GM23338 (cell line): Measurements from ENCODE around the gene HCRTR2. TPM values are rescaled to one million over a fixed set of nuclear protein-coding genes. Genes with fewer than 3 reads are reported as not detected.

Experiments
- ATAC-seq: fragments of 200-7000 bp; cut with Tn5 transposase; 3 replicates; pipeline ENCODE4 v1.9.1; 2020
- DNase-seq: peaks from one replicate; pipeline ENCODE4 v3.0.0-alpha.2; 2015; ENCODE audit warnings: low spot score
- H2AFZ ChIP-seq: fragments of 200-600 bp; sonication (generic); 2 replicates; pipeline ENCODE4 v1.8.0; 2016; ENCODE audit warnings: antibody characterized with exemption, mild to moderate bottlenecking, moderate library complexity
- H3F3A ChIP-seq: fragments of 200-600 bp; sonication (generic); replicated peaks from 2 replicates; pipeline ENCODE4 v1.8.0; 2017; ENCODE audit warnings: antibody characterized with exemption, mixed run types, low read depth
- H3K27ac ChIP-seq: fragments of 200-600 bp; sonication (generic); 2 replicates; pipeline ENCODE4 v1.6.1; 2016; ENCODE audit warnings: low read depth
- H3K27me3 ChIP-seq: fragments of 200-600 bp; sonication (generic); 2 replicates; pipeline ENCODE4 v1.8.0; 2016; ENCODE audit warnings: mild to moderate bottlenecking, mixed run types, moderate library complexity; ENCODE audit not compliant: insufficient read depth
- H3K36me3 ChIP-seq: fragments of 200-600 bp; sonication (generic); 2 replicates; pipeline ENCODE4 v1.8.0; 2016; ENCODE audit warnings: mild to moderate bottlenecking; ENCODE audit not compliant: insufficient read depth
- H3K4me1 ChIP-seq: fragments of 200-600 bp; sonication (generic); 2 replicates; pipeline ENCODE4 v1.8.0; 2016; ENCODE audit warnings: mild to moderate bottlenecking, moderate library complexity; ENCODE audit not compliant: insufficient read depth
- H3K4me2 ChIP-seq: fragments of 200-600 bp; sonication (generic); 2 replicates; pipeline ENCODE4 v1.7.1; 2017; ENCODE audit warnings: mixed run types
- H3K4me3 ChIP-seq: fragments of 200-600 bp; sonication (generic); 2 replicates; pipeline ENCODE4 v1.6.1; 2016; ENCODE audit warnings: mixed run types
- H3K79me2 ChIP-seq: fragments of 200-600 bp; sonication (generic); replicated peaks from 2 replicates; pipeline ENCODE4 v1.8.0; 2017; ENCODE audit warnings: mild to moderate bottlenecking; ENCODE audit not compliant: insufficient read depth
- H3K9me2 ChIP-seq: fragments of 200-600 bp; sonication (generic); 2 replicates; pipeline ENCODE4 v1.8.0; 2017; ENCODE audit not compliant: insufficient read depth
- H4K20me1 ChIP-seq: fragments of 200-600 bp; sonication (generic); replicated peaks from 2 replicates; pipeline ENCODE4 v1.8.0; 2017; ENCODE audit warnings: mild to moderate bottlenecking; ENCODE audit not compliant: insufficient read depth
- H3K27ac Mint-ChIP-seq: 2 replicates; pipeline ENCODE4 v1.8.0; 2020; ENCODE audit warnings: inconsistent platforms, mild to moderate bottlenecking, moderate library complexity, mixed read lengths
- H3K27me3 Mint-ChIP-seq: 3 replicates; pipeline ENCODE4 v1.8.0; 2022; ENCODE audit warnings: low read depth, mild to moderate bottlenecking, moderate library complexity, mixed read lengths, inconsistent platforms; ENCODE audit not compliant: insufficient read depth, poor library complexity
- H3K36me3 Mint-ChIP-seq: 3 replicates; pipeline ENCODE4 v1.8.0; 2021; ENCODE audit warnings: low read depth, mild to moderate bottlenecking, inconsistent platforms, moderate library complexity, mixed read lengths
- H3K4me1 Mint-ChIP-seq: 3 replicates; pipeline ENCODE4 v1.8.0; 2020; ENCODE audit warnings: mild to moderate bottlenecking, inconsistent platforms, mixed read lengths
- H3K4me3 Mint-ChIP-seq: 3 replicates; pipeline ENCODE4 v1.8.0; 2021; ENCODE audit warnings: moderate library complexity, mild to moderate bottlenecking, inconsistent platforms, mixed read lengths
- H3K9me3 Mint-ChIP-seq: 3 replicates; pipeline ENCODE4 v1.8.0; 2020; ENCODE audit warnings: moderate library complexity, mild to moderate bottlenecking, inconsistent platforms, mixed read lengths
- CTCF ChIP-seq, 2 experiments: fragments of 200-600 bp in 1 of 2; sonication (generic) in 1 of 2; conservative IDR thresholded peaks; 2 replicates each; pipeline versions ENCODE4 v1.5.1 to v1.6.1; 2016 to 2017; ENCODE audit warnings: antibody characterized with exemption in 2 of 2, low read depth in 2 of 2, mild to moderate bottlenecking in 2 of 2, moderate library complexity in 1 of 2
- JUNB ChIP-seq: IDR thresholded peaks from one replicate; pipeline ENCODE4 v1.6.1; 2016; ENCODE audit warnings: antibody characterized with exemption; ENCODE audit not compliant: unreplicated experiment
- POLR2AphosphoS5 ChIP-seq: IDR thresholded peaks from 2 replicates; pipeline ENCODE4 v1.6.1; 2016; ENCODE audit warnings: antibody characterized with exemption, low read depth
- REST ChIP-seq: IDR thresholded peaks from one replicate; pipeline ENCODE4 v1.6.1; 2018; ENCODE audit warnings: antibody characterized with exemption; ENCODE audit not compliant: unreplicated experiment
- STAT1 ChIP-seq: IDR thresholded peaks from one replicate; pipeline ENCODE4 v1.6.1; 2016; ENCODE audit warnings: antibody characterized with exemption; ENCODE audit not compliant: unreplicated experiment
- polyA plus RNA-seq: library from polyadenylated mRNA; unstranded; fragments of >200 nt; fragmentation: Nextera tagmentation; extraction: Ambion mirVana; gene quantifications from 2 replicates; pipeline ENCODE4 v1.2.1, GENCODE V29; 2016
- total RNA-seq: library from RNA; depleted of rRNA; stranded (reverse); fragments of >200 nt; shearing (Covaris generic); gene quantifications from 2 replicates; pipeline ENCODE4 v1.2.3, GENCODE V29; 2014
- TF ChIP-seq, protein P1 (sequence below): IDR thresholded peaks from 2 replicates; pipeline ENCODE4 v1.6.1; 2016; ENCODE audit warnings: antibody characterized with exemption

HCRTR2 gene
- total and polyA plus RNA-seq, 2 experiments from 2014 or later, result 0.15 TPM; not detected in 1

DNA sequence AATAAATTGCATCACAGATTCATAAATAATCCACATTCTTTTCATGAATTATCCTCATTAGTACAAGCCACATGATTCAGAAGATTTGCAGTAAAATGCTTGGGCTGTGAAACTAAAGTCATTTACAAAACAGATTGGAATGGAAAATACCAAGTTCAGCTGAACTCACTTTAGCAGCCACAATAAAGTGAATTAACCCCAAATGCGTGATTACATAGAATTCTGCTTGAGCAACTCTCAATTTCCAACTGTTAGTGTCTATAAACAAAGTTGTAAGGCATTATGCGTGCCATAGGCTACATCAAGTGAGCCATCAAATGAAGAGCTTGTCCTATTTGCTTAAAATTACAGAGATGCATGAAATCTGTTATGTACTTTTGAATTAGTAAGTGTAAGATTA lies 92.6 kb downstream of the HCRTR2 start (continued):
- TF ChIP-seq REST (no peak), JUNB (no peak), STAT1 (no peak)
- TF ChIP-seq, protein P1, sequence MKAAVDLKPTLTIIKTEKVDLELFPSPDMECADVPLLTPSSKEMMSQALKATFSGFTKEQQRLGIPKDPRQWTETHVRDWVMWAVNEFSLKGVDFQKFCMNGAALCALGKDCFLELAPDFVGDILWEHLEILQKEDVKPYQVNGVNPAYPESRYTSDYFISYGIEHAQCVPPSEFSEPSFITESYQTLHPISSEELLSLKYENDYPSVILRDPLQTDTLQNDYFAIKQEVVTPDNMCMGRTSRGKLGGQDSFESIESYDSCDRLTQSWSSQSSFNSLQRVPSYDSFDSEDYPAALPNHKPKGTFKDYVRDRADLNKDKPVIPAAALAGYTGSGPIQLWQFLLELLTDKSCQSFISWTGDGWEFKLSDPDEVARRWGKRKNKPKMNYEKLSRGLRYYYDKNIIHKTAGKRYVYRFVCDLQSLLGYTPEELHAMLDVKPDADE, result no peak

- H3K27ac Mint-ChIP-seq, result peak overlapping the region; percentile 92
- ATAC-seq (peak; percentile 90), DNase-seq (peak; percentile 79)
- H3F3A ChIP-seq, result no peaks in the 10 kb centered on the region
- no peaks in the 10 kb centered on the region for H3K27me3 ChIP-seq
- peak; percentile 76 to 78 for TF ChIP-seq CTCF (conservative IDR thresholded peaks at IDR 0.05; ENCODE audit: low read depth in 2 of 2)
- no peak for TF ChIP-seq POLR2AphosphoS5
- peaks cover 20% of the 10 kb centered on the region for H3K4me1 Mint-ChIP-seq
- H3K36me3 Mint-ChIP-seq, result no peaks in the 10 kb centered on the region
- H4K20me1 ChIP-seq, result no peaks in the 10 kb centered on the region
- H3K9me2 ChIP-seq, result no peaks in the 10 kb centered on the region
- peak overlapping the region; percentile 38; the same call in 1 of the 3 replicates for H3K4me3 Mint-ChIP-seq
- peaks cover 14% of the 10 kb centered on the region for H3K4me1 ChIP-seq
- H3K27me3 Mint-ChIP-seq, result no peaks in the 10 kb centered on the region
- H3K9me3 Mint-ChIP-seq, result no peaks in the 10 kb centered on the region
- no peaks in the 10 kb centered on the region for H3K79me2 ChIP-seq
- H3K4me3 ChIP-seq, result no peak overlapping the region
- no peaks in the 10 kb centered on the region for H3K36me3 ChIP-seq
- H3K4me2 ChIP-seq, result peak overlapping the region; percentile 10; the same call in 1 of the 2 replicates
- no peak overlapping the region for H3K27ac ChIP-seq
- H2AFZ ChIP-seq, result peak overlapping the region; percentile 18; the same call in 1 of the 2 replicates
These were observed 102.6 kb downstream of the HCRTR2 start for GRCh38 chr6:55276745-55277530.
